Esophagus squamous epithelium (tissue), 4 donors: ENCODE data around the gene CDC42BPB.

Experiments
- CTCF ChIP-seq, 6 experiments: fragments of 450-650 bp in 4 of 6; fragments of 200-600 bp in 2 of 6; sonication (generic) in 2 of 6; IDR thresholded peaks; one replicate each; pipeline ENCODE4 v1.5.1; 2016 to 2019; ENCODE audit warnings: antibody characterized with exemption in 6 of 6, mild to moderate bottlenecking in 4 of 6, moderate library complexity in 4 of 6
- POLR2A ChIP-seq, 4 donors: fragments of 450-650 bp; IDR thresholded peaks; one replicate each; pipeline ENCODE4 v1.6.1; 2017; ENCODE audit warnings: antibody characterized with exemption in 4 of 4, mild to moderate bottlenecking in 4 of 4, moderate library complexity in 3 of 4

- TF ChIP-seq CTCF (IDR thresholded peaks at IDR 0.05) (no peak), POLR2A (IDR thresholded peaks at IDR 0.05) (no peak)
Measured at GRCh38 chr14:102969901-102970300, 87.4 kb downstream of the CDC42BPB start.
